Activated T-cell treated with anti-CD3 and anti-CD28 coated beads for 24 hours (primary cell): ENCODE measurements around the gene COMMD1.
"Not testable (repeated sequence)": the region's sequence is repeated elsewhere in the genome, so short reads cannot be mapped to it uniquely, and the experiment has no call there.

Source experiments
- DNase-seq: peaks from one replicate; pipeline ENCODE4 v3.0.0-alpha.2; 2020; ENCODE audit warnings: low read depth

COMMD1 gene

GRCh38 chr2:61905372-61906185, at the start of gene COMMD1:
Gene COMMD1, plus strand, starts transcription at chr2:61905674. Its CDS starts 5 bp downstream, at chr2:61905679.
- peak; percentile 76 for DNase-seq

- DNase-seq: no peak
These were observed 48.2 kb upstream of the COMMD1 start for GRCh38 chr2:61857224-61857623.

- no peak for DNase-seq
These were observed 43.4 kb upstream of the COMMD1 start for GRCh38 chr2:61862085-61862484.

GRCh38 chr2:61866482-61867089, 38.9 kb upstream of the COMMD1 start:
- not testable (repeated sequence) for DNase-seq

GRCh38 chr2:61876400-61876799, 29.1 kb upstream of the COMMD1 start:
- DNase-seq: no peak

GRCh38 chr2:61877571-61878245, 27.8 kb upstream of the COMMD1 start:
- no peak for DNase-seq

- DNase-seq: no peak
These were observed 26.7 kb upstream of the COMMD1 start for GRCh38 chr2:61878761-61879160.

- not testable (repeated sequence) for DNase-seq
These were observed 26.1 kb upstream of the COMMD1 start for GRCh38 chr2:61879351-61879750.

GRCh38 chr2:61882850-61883249, 22.6 kb upstream of the COMMD1 start:
- DNase-seq: no peak

GRCh38 chr2:61885896-61886603, 19.4 kb upstream of the COMMD1 start:
- no peak for DNase-seq

GRCh38 chr2:61887717-61888266, 17.7 kb upstream of the COMMD1 start:
- DNase-seq: no peak

GRCh38 chr2:61888267-61889055, 17.0 kb upstream of the COMMD1 start, which contains the start of gene CCT4:
Gene CCT4, minus strand, starts transcription at chr2:61888656. Its CDS starts 149 bp downstream, at chr2:61888507.
- peak; percentile 86 for DNase-seq

- DNase-seq: no peak
These were observed 6.7 kb upstream of the COMMD1 start for GRCh38 chr2:61898810-61899209.

- DNase-seq: no peak
These were observed 5.2 kb upstream of the COMMD1 start for GRCh38 chr2:61900281-61900680.

GRCh38 chr2:61906186-61906470, 654 bp downstream of the COMMD1 start:
- no peak for DNase-seq

GRCh38 chr2:61909116-61909515, 3.6 kb downstream of the COMMD1 start:
- DNase-seq: no peak

- no peak for DNase-seq
These were observed 5.1 kb downstream of the COMMD1 start for GRCh38 chr2:61910603-61911002.

GRCh38 chr2:61911510-61911909, 6.0 kb downstream of the COMMD1 start:
- no peak for DNase-seq

- not testable (repeated sequence) for DNase-seq
These were observed 9.3 kb downstream of the COMMD1 start for GRCh38 chr2:61914794-61915193.

GRCh38 chr2:61920548-61920947, 15.1 kb downstream of the COMMD1 start:
- no peak for DNase-seq

GRCh38 chr2:61922714-61923113, 17.2 kb downstream of the COMMD1 start:
- DNase-seq: no peak
